ENCODE data around the gene ATP8A2. TPM values are rescaled to one million over a fixed set of nuclear protein-coding genes. Genes with fewer than 3 reads are reported as not detected.

Gene ATP8A2
- total and polyA plus RNA-seq, 2 of the 4 experiments (the other 2 are of a cell fraction): 0.02 to 0.18 TPM

- CTCF ChIA-PET: no interaction called here
- no TSS peak for BruUV-seq (replicated peaks)
- intact Hi-C loops (cut with micrococcal nuclease): no loop called here
Measured at GRCh38 chr13:26041444-26041843, 669.7 kb downstream of the ATP8A2 start.

More at GRCh38 chr13:26041444-26041843, 669.7 kb downstream of the ATP8A2 start:
- H2AK5ac ChIP-seq (ENCODE audit: low read depth, low read length): no peak overlapping the region
- no peaks in the 10 kb centered on the region for H3K9me1 ChIP-seq (ENCODE audit: insufficient read depth, low read length)
- no peak overlapping the region for H2BK5ac ChIP-seq (ENCODE audit: low read depth, low read length, poor library complexity, severe bottlenecking)
- DNase-seq (no peak), ATAC-seq (ENCODE audit: low read depth) (no peak)
- TF ChIP-seq CEBPB (IDR thresholded peaks at IDR 0.05; ENCODE audit: low read depth, low read length) (no peak), MAZ (IDR thresholded peaks at IDR 0.05; ENCODE audit: borderline replicate concordance, low read depth, low read length) (no peak), RAD21 (IDR thresholded peaks at IDR 0.05; ENCODE audit: low read length) (no peak), MXI1 (IDR thresholded peaks at IDR 0.05; ENCODE audit: borderline replicate concordance, low read depth, low read length) (no peak), USF2 (IDR thresholded peaks at IDR 0.05; ENCODE audit: low read depth, low read length) (no peak), RFX5 (IDR thresholded peaks at IDR 0.05; ENCODE audit: low read depth, low read length) (no peak), FOS (IDR thresholded peaks at IDR 0.05; ENCODE audit: low read depth, low read length) (no peak), CTCF (conservative IDR thresholded peaks at IDR 0.05; ENCODE audit: low read depth, low read length) (no peak), CHD1 (IDR thresholded peaks at IDR 0.05; ENCODE audit: low read depth, low read length) (no peak), NFE2L2 (IDR thresholded peaks at IDR 0.05; ENCODE audit: low read depth, low read length) (no peak), MAFK (IDR thresholded peaks at IDR 0.05; ENCODE audit: low read depth, low read length) (no peak), BHLHE40 (IDR thresholded peaks at IDR 0.05; ENCODE audit: low read depth, low read length) (no peak), SMC3 (IDR thresholded peaks at IDR 0.05; ENCODE audit: low read depth, low read length) (no peak), RCOR1 (IDR thresholded peaks at IDR 0.05; ENCODE audit: insufficient replicate concordance, low read length) (no peak)
- TF ChIP-seq, protein P1, sequence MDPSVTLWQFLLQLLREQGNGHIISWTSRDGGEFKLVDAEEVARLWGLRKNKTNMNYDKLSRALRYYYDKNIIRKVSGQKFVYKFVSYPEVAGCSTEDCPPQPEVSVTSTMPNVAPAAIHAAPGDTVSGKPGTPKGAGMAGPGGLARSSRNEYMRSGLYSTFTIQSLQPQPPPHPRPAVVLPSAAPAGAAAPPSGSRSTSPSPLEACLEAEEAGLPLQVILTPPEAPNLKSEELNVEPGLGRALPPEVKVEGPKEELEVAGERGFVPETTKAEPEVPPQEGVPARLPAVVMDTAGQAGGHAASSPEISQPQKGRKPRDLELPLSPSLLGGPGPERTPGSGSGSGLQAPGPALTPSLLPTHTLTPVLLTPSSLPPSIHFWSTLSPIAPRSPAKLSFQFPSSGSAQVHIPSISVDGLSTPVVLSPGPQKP (IDR thresholded peaks at IDR 0.05; ENCODE audit: borderline replicate concordance, low read depth, low read length): no peak
- H4K5ac ChIP-seq (ENCODE audit: low read depth, low read length): no peak overlapping the region
- no peak overlapping the region for H2AFZ ChIP-seq (replicated peaks; ENCODE audit: low read length, poor library complexity)
- no peaks in the 10 kb centered on the region; the same call in 1 of the 2 replicates for H3K9me3 ChIP-seq (ENCODE audit: control insufficient read depth, insufficient read depth, low read length)
- H3K14ac ChIP-seq (replicated peaks; ENCODE audit: low read depth, low read length): no peak overlapping the region
- no peak overlapping the region for H2BK20ac ChIP-seq (ENCODE audit: low read depth, low read length)
- H4K91ac ChIP-seq (ENCODE audit: insufficient read depth, low read depth, low read length): no peak overlapping the region
- H2AK9ac ChIP-seq (replicated peaks; ENCODE audit: low read depth, low read length, poor library complexity): no peak overlapping the region
- dilution Hi-C loops (cut with HindIII; ENCODE audit: low sequenced_read_pairs, unreplicated experiment) (no loop called here), in situ Hi-C loops (cut with MboI; ENCODE audit: low sequenced_read_pairs) (no loop called here)
- H3K23ac ChIP-seq (ENCODE audit: low read depth, low read length): no peak overlapping the region
- no peak overlapping the region for H2BK120ac ChIP-seq (ENCODE audit: low read depth, low read length)
- H3K4ac ChIP-seq (ENCODE audit: low read depth, low read length): no peak overlapping the region
- H4K20me1 ChIP-seq (ENCODE audit: insufficient read depth, low read length): no peaks in the 10 kb centered on the region
- no peaks in the 10 kb centered on the region for H3K36me3 ChIP-seq (ENCODE audit: control insufficient read depth, insufficient read depth, low read length)
- no peak overlapping the region for H3K4me2 ChIP-seq (ENCODE audit: low read depth, low read length)
- H3K27me3 ChIP-seq (ENCODE audit: control insufficient read depth, insufficient read depth, low read length): no peaks in the 10 kb centered on the region
- H3K4me1 ChIP-seq (ENCODE audit: control insufficient read depth, insufficient read depth, low read length): no peaks in the 10 kb centered on the region
- H2BK15ac ChIP-seq (ENCODE audit: low read depth, low read length): no peak overlapping the region
- no peak overlapping the region for H4K8ac ChIP-seq (ENCODE audit: low read depth in 2 of 2, low read length in 2 of 2)
- H3K9ac ChIP-seq (ENCODE audit: low read depth, low read length): no peak overlapping the region
- H3K79me1 ChIP-seq (ENCODE audit: low read depth in 1 of 2, low read length in 2 of 2): no peaks in the 10 kb centered on the region
- POLR2A ChIA-PET (ENCODE audit: unreplicated experiment): no interaction called here
- H3K18ac ChIP-seq (ENCODE audit: low read depth, low read length): no peak overlapping the region
- H3K56ac ChIP-seq (ENCODE audit: extremely low read depth, insufficient read depth, low read length): no peak overlapping the region
- no peak overlapping the region for H3K27ac ChIP-seq (ENCODE audit: insufficient read depth, low read length)
- no peak overlapping the region for H3K4me3 ChIP-seq (ENCODE audit: insufficient read depth, low read depth, low read length)
- no CpG with 5 or more reads among the region's 3 CpGs for WGBS, 2 experiments (ENCODE audit: extremely low coverage in 2 of 2, insufficient read length in 1 of 2)
